ENCODE measurements around the gene SPATA46. TPM values are rescaled to one million over a fixed set of nuclear protein-coding genes. Genes with fewer than 3 reads are reported as not detected.

SPATA46 gene
- polyA plus RNA-seq, 1 of the 3 experiments (the other 2 are of a cell fraction), result not detected

DNA sequence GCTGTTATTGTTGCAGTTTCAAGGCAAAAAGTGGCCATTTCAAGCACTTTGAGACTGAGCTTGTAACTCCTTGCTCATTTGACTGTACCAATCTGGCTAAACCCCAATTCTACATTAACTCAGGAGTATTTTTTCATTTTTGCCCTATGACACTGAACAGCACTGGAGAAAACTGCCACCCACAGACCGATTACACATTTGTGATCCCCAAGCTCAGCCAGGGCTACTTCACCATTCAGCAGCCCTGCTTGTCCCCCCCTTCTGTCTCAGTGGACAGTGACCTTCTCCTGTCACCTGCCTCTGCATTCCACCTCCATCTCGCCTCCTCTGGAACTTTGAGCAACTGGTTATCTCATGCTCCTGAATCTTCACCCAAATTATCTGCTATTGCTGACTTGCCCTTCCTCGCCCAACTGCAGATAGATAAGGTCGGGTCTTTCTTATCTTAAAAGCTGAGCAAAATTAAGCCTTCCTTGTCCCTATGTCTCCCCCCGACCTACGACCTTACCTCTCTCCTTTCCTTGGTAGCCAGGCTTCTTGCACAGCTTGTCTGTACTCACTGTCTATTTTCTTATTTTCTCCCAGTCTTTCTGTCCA is 25.3 kb downstream of the SPATA46 start (continued):
- no peak for TF ChIP-seq CHD2 (IDR thresholded peaks at IDR 0.05; ENCODE audit: low read length, partially characterized antibody)
- TF ChIP-seq TCF12 (IDR thresholded peaks at IDR 0.05), result no peak
- TF ChIP-seq SIN3A (IDR thresholded peaks at IDR 0.05; ENCODE audit: borderline replicate concordance, low read depth, low read length), result no peak

- Histone ChIP-seq H3K4me3 (ENCODE audit: low read depth in 2 of 2, low read length in 1 of 2) (no peak overlapping the region), H4K20me1 (ENCODE audit: insufficient read depth) (no peaks in the 10 kb centered on the region), H3F3A (replicated peaks; ENCODE audit: insufficient read depth) (no peaks in the 10 kb centered on the region), H3K79me2 (ENCODE audit: insufficient read depth) (no peaks in the 10 kb centered on the region), H3K27me3 (ENCODE audit: insufficient read depth) (no peaks in the 10 kb centered on the region), H3K9ac (no peak overlapping the region), H3K36me3 (replicated peaks in 1 of 2; ENCODE audit: control insufficient read depth in 1 of 2, insufficient read depth in 2 of 2, low read length in 1 of 2) (no peaks in the 10 kb centered on the region), H2AFZ (ENCODE audit: low read depth) (no peak overlapping the region), H3K4me1 (ENCODE audit: control insufficient read depth in 1 of 2, insufficient read depth in 2 of 2, low read depth in 1 of 2, low read length in 1 of 2) (peaks cover 0 to 4% of the 10 kb centered on the region in 2 experiments; a peak in 3 of 4 replicates), H3K9me3 (no peaks in the 10 kb centered on the region), H3K4me2 (no peak overlapping the region; the same call in 1 of the 2 replicates), H3K27ac (ENCODE audit: low read depth in 2 of 2, low read length in 1 of 2) (peak overlapping the region in 1 of 2 experiments; percentile 25; a peak in 1 of 4 replicates), H3K9me2 (no peaks in the 10 kb centered on the region)
- no peak for DNase-seq
- ChIA-PET POLR2A (no interaction called here), CTCF (interaction anchor here (1.3 to 1.6 kb wide), 2 partner anchors 8 to 293 kb away, joined by 4 read pairs; no protein-coding TSS in a partner anchor)
- TF ChIP-seq NRF1 (IDR thresholded peaks at IDR 0.05; ENCODE audit: low read depth, low read length), result no peak
- 0 out of 2 replicates have a peak, but pooled peaks have one; percentile 17 for TF ChIP-seq FOSL2 (IDR thresholded peaks at IDR 0.05; ENCODE audit: borderline replicate concordance, low read depth)
- TF ChIP-seq CHD2 (IDR thresholded peaks at IDR 0.05; ENCODE audit: low read length, partially characterized antibody), result no peak
- WGBS (ENCODE audit: low lambda C conversion rate), result 43% methylated on average over 11 of the region's 11 CpGs
Measured at GRCh38 chr1:162349635-162350330, 26.9 kb downstream of the SPATA46 start.

- CTCF ChIA-PET, result interaction anchor here (0.7 to 1.1 kb wide), 2 partner anchors 10 to 44 kb away, joined by 4 read pairs; no protein-coding TSS in a partner anchor
- WGBS (ENCODE audit: low lambda C conversion rate), result 51% methylated on average over 3 of the region's 3 CpGs
- DNase-seq, result no peak
- Histone ChIP-seq H3K9me3 (no peaks in the 10 kb centered on the region), H3K79me2 (ENCODE audit: insufficient read depth) (no peaks in the 10 kb centered on the region), H3K9me2 (no peaks in the 10 kb centered on the region), H3F3A (replicated peaks; ENCODE audit: insufficient read depth) (no peaks in the 10 kb centered on the region), H3K27me3 (ENCODE audit: insufficient read depth) (no peaks in the 10 kb centered on the region), H3K9ac (no peak overlapping the region), H2AFZ (ENCODE audit: low read depth) (no peak overlapping the region), H3K4me2 (no peak overlapping the region), H4K20me1 (ENCODE audit: insufficient read depth) (no peaks in the 10 kb centered on the region), H3K36me3 (replicated peaks in 1 of 2; ENCODE audit: control insufficient read depth in 1 of 2, insufficient read depth in 2 of 2, low read length in 1 of 2) (no peaks in the 10 kb centered on the region), H3K4me3 (ENCODE audit: low read depth in 2 of 2, low read length in 1 of 2) (no peak overlapping the region), H3K4me1 (ENCODE audit: control insufficient read depth in 1 of 2, insufficient read depth in 2 of 2, low read depth in 1 of 2, low read length in 1 of 2) (peaks cover 0 to 4% of the 10 kb centered on the region in 2 experiments; a peak in 3 of 4 replicates), H3K27ac (ENCODE audit: low read depth in 2 of 2, low read length in 1 of 2) (no peak overlapping the region)
- no peak for TF ChIP-seq MEF2A (IDR thresholded peaks at IDR 0.05; ENCODE audit: borderline replicate concordance, low read depth)
- TF ChIP-seq MXI1 (IDR thresholded peaks at IDR 0.05; ENCODE audit: low read depth, low read length), result no peak
- no peak for TF ChIP-seq EP300 (IDR thresholded peaks at IDR 0.05; ENCODE audit: borderline replicate concordance in 1 of 2, low read depth in 1 of 2, low read length in 1 of 2)
- TF ChIP-seq FOXJ3 (CRISPR knock-in tag; IDR thresholded peaks at IDR 0.05), result no peak
- no peak for TF ChIP-seq RCOR1 (IDR thresholded peaks at IDR 0.05; ENCODE audit: low read length)
- POLR2A ChIA-PET, result no interaction called here
Measured at GRCh38 chr1:162347281-162347680, 29.4 kb downstream of the SPATA46 start.
